NCI-H524 treated with DMSO at 0.1 percent for 48 hours (cell line): ENCODE data around the gene VSIG2.

Source experiments
- DNase-seq: peaks from one replicate; lab custom pipeline; 2025; lab: John Stamatoyannopoulos, UW

VSIG2 gene

DNA sequence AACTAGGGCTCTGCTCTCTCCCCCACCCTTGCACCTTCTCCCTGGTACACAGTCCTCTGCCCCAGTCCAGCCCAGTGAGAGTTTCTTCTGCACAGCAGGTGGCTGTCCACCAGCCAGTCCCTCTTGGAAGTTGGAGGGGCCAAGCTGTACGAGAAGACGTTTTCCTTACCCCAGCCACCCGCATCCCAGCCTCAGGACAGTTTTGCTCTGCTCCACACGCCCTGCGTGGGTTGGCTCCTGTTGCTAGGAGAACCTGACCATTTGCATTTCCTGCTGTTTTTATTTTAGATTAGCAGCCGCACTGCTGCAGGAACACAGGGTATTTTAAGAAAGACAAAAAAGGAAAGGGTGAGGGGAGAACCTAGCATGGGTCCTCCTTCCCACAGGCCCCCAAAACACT, 29.9 kb downstream of the VSIG2 start:
- no peak for DNase-seq

DNA sequence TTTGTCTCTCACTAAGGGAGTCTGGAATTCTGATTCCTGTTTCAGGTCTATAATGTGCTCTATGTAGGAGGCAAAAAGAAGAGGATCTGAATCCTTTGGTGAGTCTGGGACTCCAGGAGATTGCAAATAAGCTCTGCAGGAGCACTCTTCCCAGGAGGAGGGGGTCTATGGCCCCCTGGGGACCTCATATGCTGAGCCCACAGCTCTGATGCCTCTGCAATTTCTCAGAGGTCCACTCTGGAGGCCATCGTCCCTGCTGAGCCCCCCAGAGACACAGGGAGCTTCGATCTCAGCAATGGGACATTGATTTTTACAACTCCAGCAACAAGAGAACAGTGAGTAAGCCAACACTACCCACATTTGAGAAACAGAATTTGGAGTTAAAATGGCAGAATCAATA, 32.5 kb downstream of the VSIG2 start:
- no peak for DNase-seq

DNA sequence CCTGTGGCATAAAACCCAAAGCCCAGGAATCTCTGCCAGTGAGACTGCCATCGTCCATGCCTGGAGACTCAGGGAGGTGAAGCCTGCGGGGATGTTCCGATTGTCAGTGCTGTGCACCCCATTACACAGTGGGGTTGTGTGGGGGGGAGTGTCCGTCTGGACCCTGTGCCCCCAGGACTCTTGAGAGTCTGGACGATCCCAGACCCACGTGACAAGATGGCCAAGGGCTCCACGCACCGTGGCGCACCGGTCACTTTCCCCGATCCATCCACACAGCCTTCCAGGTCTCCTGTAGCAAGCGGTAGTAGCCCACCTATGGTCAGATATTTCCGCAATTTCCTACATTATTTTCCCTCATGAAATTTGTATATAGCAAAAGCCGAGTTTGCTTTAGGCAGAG, 33.3 kb downstream of the VSIG2 start:
- no peak for DNase-seq

DNA sequence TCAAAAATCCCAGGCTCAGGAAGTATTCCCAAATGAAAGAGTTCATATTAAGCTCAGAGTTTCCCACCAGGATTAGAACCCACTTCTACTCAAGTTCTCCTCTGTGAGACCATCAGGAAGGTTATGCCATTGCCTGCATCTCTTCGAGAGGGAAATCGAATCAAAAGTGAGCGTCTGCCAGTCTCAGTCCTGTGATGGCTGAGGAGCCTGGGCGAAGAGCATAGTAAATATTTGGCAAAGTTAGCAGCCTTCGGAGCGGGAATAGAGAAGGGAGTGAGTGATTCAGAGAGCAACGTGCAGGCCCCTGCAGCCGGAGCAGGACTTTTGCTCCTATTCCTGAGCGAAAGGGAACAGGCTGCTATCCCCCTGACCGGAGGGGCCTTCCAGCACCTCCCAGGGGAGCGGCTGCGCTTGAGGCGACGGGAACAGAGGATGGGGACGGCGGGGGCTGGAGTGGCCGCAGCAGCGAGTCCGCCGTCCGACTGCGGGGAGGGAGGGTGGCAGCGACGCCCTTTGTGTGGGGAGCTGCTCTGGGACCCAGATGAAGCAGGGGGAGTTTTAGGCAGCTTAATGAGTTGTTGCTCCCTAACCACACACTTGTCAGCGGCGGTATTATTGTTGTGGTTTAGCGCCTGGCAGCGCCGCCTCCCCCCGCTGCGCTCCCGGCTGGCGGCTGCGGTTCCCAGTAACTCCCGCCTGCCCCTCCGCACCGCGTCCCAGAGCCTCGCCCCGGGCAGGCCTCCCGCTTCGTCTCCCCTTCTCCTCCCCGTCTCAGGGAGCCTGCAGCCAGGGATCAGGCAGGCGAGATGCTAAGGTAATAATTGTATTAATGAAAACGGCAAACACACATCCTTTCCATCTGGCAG, 34.0 kb downstream of the VSIG2 start:
- DNase-seq: no peak

DNA sequence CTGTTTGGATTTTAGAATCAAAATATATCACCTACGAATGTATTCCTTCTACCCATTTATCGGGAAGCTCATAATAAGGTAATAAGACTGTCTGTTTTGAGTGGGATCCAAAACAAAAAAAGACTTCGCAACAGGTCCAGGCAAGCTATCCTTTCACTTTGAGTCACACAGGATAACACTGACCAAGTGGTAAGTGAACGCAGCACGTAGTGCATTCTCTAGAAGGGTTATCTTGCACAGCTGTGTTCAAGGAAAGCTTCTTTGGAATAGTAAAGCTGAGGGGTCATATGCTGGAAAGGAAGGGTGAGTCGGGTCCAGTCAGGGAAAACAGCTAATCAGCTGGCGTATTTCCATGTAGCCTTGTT, 34.7 kb downstream of the VSIG2 start:
- no peak for DNase-seq

DNA sequence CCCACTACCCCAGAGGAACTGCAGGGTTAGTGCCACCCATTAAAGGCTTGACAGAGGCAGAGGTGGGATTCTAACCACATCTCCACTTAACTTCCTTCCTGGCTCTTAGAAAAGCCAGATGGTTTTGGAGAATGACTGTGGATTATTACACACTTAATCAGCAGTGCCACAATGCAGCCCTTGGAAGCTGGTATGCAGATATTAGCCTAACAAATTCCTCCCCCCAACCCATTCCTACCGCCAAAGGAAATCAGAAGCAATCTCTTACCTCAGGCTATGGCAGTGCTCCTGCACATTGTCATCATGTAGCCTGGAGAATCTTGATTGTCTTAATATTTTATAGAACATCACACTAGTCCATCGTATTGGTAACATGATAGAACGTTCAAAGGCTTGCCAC, 35.5 kb downstream of the VSIG2 start:
- DNase-seq: peak; percentile 57

DNA sequence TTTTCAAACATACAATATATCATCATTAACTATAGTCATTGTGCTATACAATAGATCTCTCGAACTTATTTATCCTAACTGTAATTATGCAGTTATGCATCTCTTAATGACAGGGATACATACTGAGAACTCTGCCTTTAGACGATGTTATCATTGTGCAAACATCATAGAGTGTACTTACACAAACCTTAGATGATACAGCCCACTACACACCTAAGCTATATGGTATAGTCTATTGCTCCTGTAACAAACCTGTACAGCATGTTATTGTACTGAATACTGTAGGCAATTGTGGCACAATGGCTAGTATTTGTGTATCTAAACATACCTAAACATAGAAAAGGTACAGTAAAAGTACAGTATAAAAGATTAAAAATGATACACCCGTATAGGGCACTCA, 39.7 kb downstream of the VSIG2 start:
- no peak for DNase-seq

DNA sequence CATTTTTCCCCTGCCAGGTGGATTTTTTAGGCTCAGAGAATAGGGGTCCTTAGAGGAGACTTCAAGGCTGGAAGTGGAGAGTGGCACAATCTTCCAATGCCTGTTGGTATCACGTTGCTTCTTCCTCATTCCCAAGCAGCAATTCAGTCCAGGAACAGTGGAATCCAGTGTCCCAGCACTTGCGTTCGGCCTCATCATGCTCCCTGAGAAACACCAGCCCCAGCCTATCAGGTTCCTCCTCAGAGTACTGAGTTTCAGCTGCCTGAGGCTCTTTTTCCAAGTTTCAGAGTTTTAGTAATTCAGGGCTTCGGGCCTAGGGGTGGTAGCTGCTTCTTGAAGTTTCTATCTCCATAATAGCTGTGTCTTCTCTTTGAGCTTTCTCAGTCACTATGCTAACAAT, 44.2 kb downstream of the VSIG2 start:
- DNase-seq: no peak

DNA sequence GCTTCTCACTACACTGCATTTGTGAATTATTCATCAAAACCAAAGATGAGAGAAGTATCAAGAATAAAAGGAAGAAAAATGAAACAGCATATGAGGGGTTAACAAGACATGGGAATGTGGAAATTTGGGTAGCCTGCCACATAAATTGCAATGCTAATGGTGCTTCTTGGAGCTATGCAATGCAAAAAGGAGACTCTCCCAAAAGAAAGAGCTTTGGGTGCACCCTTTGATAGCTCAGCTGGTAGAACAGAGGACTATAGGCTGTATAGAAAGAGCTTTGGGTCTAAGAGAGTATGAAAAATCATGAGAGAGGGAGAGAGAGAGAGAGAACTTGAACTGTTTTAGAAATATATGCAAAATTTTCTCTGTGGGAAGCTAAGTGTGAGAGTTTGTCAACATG, 52.0 kb downstream of the VSIG2 start:
- no peak for DNase-seq

DNA sequence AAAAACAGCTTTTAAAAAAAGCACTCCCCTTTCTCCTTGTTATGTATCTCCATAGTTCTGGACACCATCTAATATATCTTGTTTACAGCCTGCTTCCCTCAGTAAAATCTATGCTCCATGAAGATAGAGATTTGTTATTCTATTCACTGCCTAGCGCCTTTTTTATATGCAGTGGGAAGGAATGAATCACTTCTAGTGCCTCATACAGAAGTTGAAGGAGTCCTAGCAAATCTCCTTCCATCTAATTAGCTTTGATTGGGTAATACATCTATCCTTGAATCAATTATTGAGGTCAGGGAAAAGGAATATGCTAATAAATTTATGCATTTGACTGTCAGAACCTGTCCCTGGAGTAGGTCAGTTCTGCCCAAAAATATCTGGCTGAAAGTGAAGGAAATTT, 52.5 kb downstream of the VSIG2 start:
- no peak for DNase-seq
